Smooth muscle cell (in vitro differentiated cells): Measurements from ENCODE around the gene YAP1. TPM values are rescaled to one million over a fixed set of nuclear protein-coding genes. Genes with fewer than 3 reads are reported as not detected.

Experiments
- DNase-seq: peaks from one replicate; lab custom pipeline; 2025; ENCODE audit not compliant: unreplicated experiment; lab: John Stamatoyannopoulos, UW
- H2AFZ ChIP-seq: fragments of 200-600 bp; sonication (generic); 2 replicates; pipeline ENCODE4 v1.6.0; 2016; ENCODE audit warnings: antibody characterized with exemption, low read depth, mild to moderate bottlenecking
- H3F3A ChIP-seq: fragments of 200-600 bp; sonication (generic); 2 replicates; pipeline ENCODE4 v1.6.0; 2017; ENCODE audit warnings: antibody characterized with exemption, low read depth
- H3K27ac ChIP-seq: fragments of 200-600 bp; sonication (generic); 2 replicates; pipeline ENCODE4 v1.5.1; 2016; ENCODE audit warnings: low read depth, mild to moderate bottlenecking
- H3K27me3 ChIP-seq: fragments of 200-600 bp; sonication (generic); 2 replicates; pipeline ENCODE4 v1.6.1; 2016; ENCODE audit warnings: low read depth, mild to moderate bottlenecking
- H3K36me3 ChIP-seq: fragments of 200-600 bp; sonication (generic); 2 replicates; pipeline ENCODE4 v1.5.1; 2016; ENCODE audit warnings: low read depth
- H3K4me1 ChIP-seq: fragments of 200-600 bp; sonication (generic); 2 replicates; pipeline ENCODE4 v1.5.1; 2016; ENCODE audit warnings: low read depth
- H3K4me2 ChIP-seq: fragments of 200-600 bp; sonication (generic); 2 replicates; pipeline ENCODE4 v1.6.0; 2016; ENCODE audit warnings: mild to moderate bottlenecking
- H3K4me3 ChIP-seq: fragments of 200-600 bp; sonication (generic); 2 replicates; pipeline ENCODE4 v1.5.1; 2016; ENCODE audit warnings: mild to moderate bottlenecking
- H3K79me2 ChIP-seq: fragments of 200-600 bp; sonication (generic); 2 replicates; pipeline ENCODE4 v1.6.0; 2016; ENCODE audit warnings: low read depth, mild to moderate bottlenecking
- H3K9ac ChIP-seq: fragments of 200-600 bp; sonication (generic); 2 replicates; pipeline ENCODE4 v1.6.0; 2016; ENCODE audit warnings: low read depth
- H3K9me3 ChIP-seq: fragments of 200-600 bp; sonication (generic); replicated peaks from 2 replicates; pipeline ENCODE4 v1.5.1; 2016; ENCODE audit warnings: low read depth
- H4K20me1 ChIP-seq: fragments of 200-600 bp; sonication (generic); 2 replicates; pipeline ENCODE4 v1.6.0; 2016; ENCODE audit warnings: low read depth
- WGBS: methylation state at CpG from one replicate; pipeline ENCODE4 v1.1.7; 2016; ENCODE audit warnings: low lambda C conversion rate; 5-methylcytosine and 5-hydroxymethylcytosine counted together
- polyA plus RNA-seq: library from polyadenylated mRNA; unstranded; fragments of >200 nt; fragmentation: Nextera tagmentation; extraction: Ambion mirVana; gene quantifications from 2 replicates; pipeline ENCODE4 v1.2.1, GENCODE V29; 2016
- total RNA-seq: library from RNA; depleted of rRNA; stranded (reverse); fragments of >200 nt; gene quantifications from 2 replicates; pipeline ENCODE4 v1.2.3, GENCODE V29; 2014
- TF ChIP-seq, protein P1 (sequence below): fragments of 200-600 bp; sonication (generic); IDR thresholded peaks from 2 replicates; pipeline ENCODE4 v1.5.1; 2017; ENCODE audit warnings: borderline replicate concordance, mild to moderate bottlenecking, antibody characterized with exemption; ENCODE audit not compliant: insufficient read depth, poor library complexity, severe bottlenecking

YAP1 gene
- total and polyA plus RNA-seq, 2 experiments from 2014 or later, result 25.1 to 174 TPM

GRCh38 chr11:102073253-102073652 is 37.0 kb upstream of the YAP1 start:
- 94% methylated on average over 2 of the region's 2 CpGs for WGBS
- H3K27ac ChIP-seq, result no peak overlapping the region
- TF ChIP-seq, protein P1, sequence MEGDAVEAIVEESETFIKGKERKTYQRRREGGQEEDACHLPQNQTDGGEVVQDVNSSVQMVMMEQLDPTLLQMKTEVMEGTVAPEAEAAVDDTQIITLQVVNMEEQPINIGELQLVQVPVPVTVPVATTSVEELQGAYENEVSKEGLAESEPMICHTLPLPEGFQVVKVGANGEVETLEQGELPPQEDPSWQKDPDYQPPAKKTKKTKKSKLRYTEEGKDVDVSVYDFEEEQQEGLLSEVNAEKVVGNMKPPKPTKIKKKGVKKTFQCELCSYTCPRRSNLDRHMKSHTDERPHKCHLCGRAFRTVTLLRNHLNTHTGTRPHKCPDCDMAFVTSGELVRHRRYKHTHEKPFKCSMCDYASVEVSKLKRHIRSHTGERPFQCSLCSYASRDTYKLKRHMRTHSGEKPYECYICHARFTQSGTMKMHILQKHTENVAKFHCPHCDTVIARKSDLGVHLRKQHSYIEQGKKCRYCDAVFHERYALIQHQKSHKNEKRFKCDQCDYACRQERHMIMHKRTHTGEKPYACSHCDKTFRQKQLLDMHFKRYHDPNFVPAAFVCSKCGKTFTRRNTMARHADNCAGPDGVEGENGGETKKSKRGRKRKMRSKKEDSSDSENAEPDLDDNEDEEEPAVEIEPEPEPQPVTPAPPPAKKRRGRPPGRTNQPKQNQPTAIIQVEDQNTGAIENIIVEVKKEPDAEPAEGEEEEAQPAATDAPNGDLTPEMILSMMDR, result no peak
- no peaks in the 10 kb centered on the region for H3K79me2 ChIP-seq
- H4K20me1 ChIP-seq, result no peaks in the 10 kb centered on the region
- no peak overlapping the region for H3K4me3 ChIP-seq
- peaks cover 6% of the 10 kb centered on the region for H3K36me3 ChIP-seq
- H3K27me3 ChIP-seq, result no peaks in the 10 kb centered on the region
- no peaks in the 10 kb centered on the region for H3K4me1 ChIP-seq
- no peak overlapping the region for H2AFZ ChIP-seq
- no peak overlapping the region for H3K4me2 ChIP-seq
- H3F3A ChIP-seq, result no peaks in the 10 kb centered on the region
- peaks cover 20% of the 10 kb centered on the region for H3K9me3 ChIP-seq
- DNase-seq, result no peak
- no peak overlapping the region for H3K9ac ChIP-seq

GRCh38 chr11:102079625-102080024 is 30.6 kb upstream of the YAP1 start:
- no peaks in the 10 kb centered on the region for H3K36me3 ChIP-seq
- no peaks in the 10 kb centered on the region for H3K27me3 ChIP-seq
- no peak overlapping the region for H3K4me2 ChIP-seq
- no peak for DNase-seq
- H3F3A ChIP-seq, result no peaks in the 10 kb centered on the region
- no peak overlapping the region for H2AFZ ChIP-seq
- H4K20me1 ChIP-seq, result no peaks in the 10 kb centered on the region
- H3K79me2 ChIP-seq, result no peaks in the 10 kb centered on the region
- H3K4me3 ChIP-seq, result no peak overlapping the region
- H3K9ac ChIP-seq, result no peak overlapping the region
- no peak overlapping the region for H3K27ac ChIP-seq
- no peaks in the 10 kb centered on the region for H3K9me3 ChIP-seq
- TF ChIP-seq, protein P1, result no peak
- H3K4me1 ChIP-seq, result no peaks in the 10 kb centered on the region

DNA sequence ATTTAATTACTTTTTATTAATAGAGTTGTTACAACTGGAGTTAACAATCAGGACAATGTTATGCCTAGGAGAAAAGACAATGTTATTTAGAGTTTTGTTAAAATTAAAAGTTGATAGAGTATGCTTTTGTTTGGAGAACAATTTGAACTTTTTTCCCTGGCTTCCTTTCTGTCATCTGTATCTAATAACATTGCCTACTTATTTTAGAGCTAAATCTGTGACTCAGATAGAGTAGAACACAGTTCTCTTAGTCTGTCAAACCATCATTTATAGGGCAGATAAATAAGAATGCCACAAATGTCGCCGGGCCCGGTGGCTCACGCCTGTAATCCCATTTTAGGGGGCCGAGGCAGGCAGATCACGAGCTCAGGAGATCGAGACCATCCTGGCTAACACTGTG is 28.9 kb upstream of the YAP1 start:
- Histone ChIP-seq H3F3A (no peaks in the 10 kb centered on the region), H3K9me3 (no peaks in the 10 kb centered on the region), H3K9ac (no peak overlapping the region), H3K27me3 (no peaks in the 10 kb centered on the region), H2AFZ (no peak overlapping the region), H3K4me2 (no peak overlapping the region), H3K27ac (no peak overlapping the region), H3K79me2 (no peaks in the 10 kb centered on the region), H3K4me1 (no peaks in the 10 kb centered on the region), H4K20me1 (no peaks in the 10 kb centered on the region), H3K4me3 (no peak overlapping the region), H3K36me3 (no peaks in the 10 kb centered on the region)
- WGBS, result 78% methylated on average over 7 of the region's 7 CpGs
- no peak for DNase-seq
- TF ChIP-seq, protein P1, result no peak

DNA sequence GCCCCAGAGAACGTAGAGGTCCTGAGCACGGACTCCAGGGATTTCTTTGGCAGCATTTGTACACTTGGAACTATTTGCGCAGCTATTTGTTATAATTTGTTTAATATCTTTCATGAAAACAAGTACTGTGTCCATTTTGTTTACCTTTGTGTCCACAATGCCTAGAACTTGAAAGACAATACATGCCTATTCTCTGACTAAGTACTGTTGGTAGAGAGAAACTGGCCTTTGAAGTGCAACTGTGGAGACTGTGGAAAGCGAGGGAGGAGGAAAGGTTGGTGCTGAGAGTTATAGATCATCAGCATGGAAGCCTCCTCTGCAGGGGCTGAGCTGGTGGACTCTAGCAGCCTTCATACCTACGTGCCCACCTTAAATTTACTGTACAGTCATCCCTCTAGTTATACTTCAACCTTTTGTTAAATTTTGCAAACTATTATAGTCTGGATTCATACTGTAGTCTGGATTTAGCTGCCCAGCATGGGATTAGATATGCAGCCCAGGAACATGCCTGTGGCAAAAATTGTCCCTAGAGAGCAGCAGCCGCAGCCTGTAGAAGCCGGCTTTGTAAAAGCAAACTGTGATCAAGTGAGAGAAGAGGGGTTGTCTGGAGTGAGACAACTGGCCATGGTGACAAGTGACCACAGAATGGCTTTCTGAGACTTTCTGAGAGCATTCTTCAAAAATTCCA is 24.2 kb upstream of the YAP1 start:
- no peaks in the 10 kb centered on the region for H3F3A ChIP-seq
- H3K9ac ChIP-seq, result no peak overlapping the region
- H4K20me1 ChIP-seq, result no peaks in the 10 kb centered on the region
- no peaks in the 10 kb centered on the region for H3K4me1 ChIP-seq
- TF ChIP-seq, protein P1, result no peak
- no peak overlapping the region for H2AFZ ChIP-seq
- no peaks in the 10 kb centered on the region for H3K36me3 ChIP-seq
- H3K27ac ChIP-seq, result no peak overlapping the region
- H3K79me2 ChIP-seq, result no peaks in the 10 kb centered on the region
- WGBS, result 68% methylated on average over 7 of the region's 7 CpGs
- H3K4me3 ChIP-seq, result no peak overlapping the region
- no peaks in the 10 kb centered on the region for H3K27me3 ChIP-seq
- DNase-seq, result no peak
- H3K9me3 ChIP-seq, result no peaks in the 10 kb centered on the region
- H3K4me2 ChIP-seq, result no peak overlapping the region
